GM18508 (cell line): ENCODE data around the gene GGACT.
"Not testable (repeated sequence)": the region's sequence is repeated elsewhere in the genome, so short reads cannot be mapped to it uniquely, and the experiment has no call there.

Experiments
- ATAC-seq: cut with Tn5 transposase; IDR thresholded peaks from one replicate; pipeline ENCODE4 v1.9.1; 2021; ENCODE audit warnings: moderate number of reproducible peaks; ENCODE audit not compliant: insufficient read depth, unreplicated experiment

Gene GGACT

DNA sequence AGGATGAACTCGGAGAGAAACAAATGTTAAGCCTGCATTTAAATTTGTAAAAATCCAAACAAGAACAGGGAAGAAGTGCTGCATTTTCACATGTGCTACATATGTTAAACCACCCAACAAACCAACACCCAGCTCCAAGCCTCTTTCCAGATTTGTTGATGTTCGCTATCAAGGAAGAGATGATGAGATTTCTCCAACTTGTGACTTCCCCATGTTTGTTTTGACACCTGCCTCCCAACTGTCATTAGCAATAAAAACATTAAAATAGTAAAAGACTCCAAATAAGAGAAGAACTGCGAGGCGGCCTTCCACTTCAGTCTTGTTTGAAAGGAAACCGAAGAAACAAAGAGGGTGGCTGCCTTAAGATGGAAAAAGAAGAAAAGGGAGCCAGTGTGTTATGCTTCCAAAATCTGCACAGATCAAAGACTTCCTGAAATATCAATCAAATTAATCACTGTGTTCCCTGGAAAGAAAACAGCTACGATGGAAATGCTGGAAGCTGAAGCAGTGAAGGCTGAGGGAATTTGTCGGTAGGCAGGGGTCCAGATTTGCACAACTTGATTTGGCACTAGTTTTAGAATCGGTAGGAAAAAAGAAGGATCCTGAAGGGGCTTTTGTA lies 14.0 kb upstream of the GGACT start:
- no peak for ATAC-seq

DNA sequence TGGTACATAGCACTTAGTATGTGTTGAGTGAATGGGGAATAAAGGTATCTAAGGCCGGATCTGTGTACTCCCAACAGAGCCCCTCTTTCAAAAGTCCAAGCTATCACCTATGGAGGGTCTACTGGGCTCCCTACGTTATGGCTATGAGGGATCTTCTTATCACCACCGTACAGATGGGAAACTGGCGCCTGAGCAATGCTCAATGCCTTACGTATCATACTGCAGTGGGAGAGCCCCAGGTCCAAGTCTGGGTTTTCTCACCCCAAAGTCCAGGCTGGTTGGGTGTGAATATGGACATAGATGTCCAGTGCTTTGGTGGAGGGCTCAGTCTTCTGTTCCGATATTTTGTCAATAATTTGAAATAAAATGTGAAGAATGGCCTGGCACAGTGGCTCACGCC lies 13.1 kb upstream of the GGACT start:
- ATAC-seq = no peak

DNA sequence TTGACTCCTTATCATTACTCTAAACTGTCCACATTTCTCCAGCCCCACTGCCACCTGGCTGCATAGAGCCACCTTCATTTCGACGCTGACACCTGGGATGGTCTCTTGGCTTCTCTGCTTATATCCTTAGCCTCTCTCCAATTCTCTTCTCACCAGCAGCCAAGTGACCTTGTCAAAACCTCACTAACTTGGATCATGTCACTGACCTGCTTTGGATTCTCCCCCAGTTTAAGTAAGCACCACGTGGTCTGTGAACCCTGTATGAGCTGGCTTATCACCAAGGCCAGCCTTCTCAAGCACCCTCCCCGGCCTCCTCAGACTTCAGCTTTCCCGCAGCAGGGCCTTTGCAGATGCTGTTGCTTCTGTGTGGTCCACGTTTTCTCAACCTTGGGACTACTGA lies 12.3 kb upstream of the GGACT start:
- ATAC-seq = no peak

GRCh38 chr13:100600461-100600860 lies 11.9 kb upstream of the GGACT start:
- no peak for ATAC-seq

- no peak for ATAC-seq
Measured at GRCh38 chr13:100597253-100597652, 8.7 kb upstream of the GGACT start.

DNA sequence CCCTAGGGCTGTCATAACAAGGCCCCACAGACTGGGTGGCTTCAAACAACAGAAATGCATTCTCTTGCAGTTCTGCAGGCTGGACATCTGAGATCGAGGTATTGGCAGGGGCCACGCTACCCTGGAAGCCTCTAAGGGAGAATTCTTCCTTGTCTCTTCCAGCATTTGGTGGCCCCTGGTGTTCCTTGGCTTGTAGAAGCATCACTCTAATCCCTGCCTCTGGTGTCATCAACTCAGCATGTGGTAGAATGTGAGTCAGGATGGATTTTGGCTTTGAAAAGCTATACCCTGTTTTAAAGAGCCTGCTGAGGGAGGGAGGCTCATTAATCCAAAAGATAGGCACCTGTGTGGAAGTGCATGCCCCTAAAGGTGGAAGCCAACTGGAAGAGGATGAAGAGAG lies 7.9 kb upstream of the GGACT start:
- ATAC-seq = no peak

DNA sequence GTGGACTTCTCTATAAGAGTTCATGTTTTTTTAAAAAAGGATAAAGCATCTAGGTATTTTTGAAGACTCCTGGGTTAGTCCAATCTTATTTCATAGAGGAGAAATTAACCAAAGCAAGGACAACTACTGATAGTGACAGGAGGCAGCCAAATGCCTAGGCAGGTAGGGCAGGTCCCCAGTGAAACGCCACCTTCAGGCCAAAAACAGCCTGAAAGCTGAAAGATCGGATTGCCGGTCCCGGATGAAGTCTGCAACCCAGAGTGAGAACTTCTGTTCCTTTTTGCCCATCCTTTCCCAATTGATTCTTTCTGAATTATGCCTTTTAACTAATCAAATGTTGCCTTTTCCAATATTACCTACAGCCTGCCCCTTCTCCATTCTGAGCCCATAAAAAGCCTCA lies 6.1 kb upstream of the GGACT start:
- ATAC-seq = no peak

DNA sequence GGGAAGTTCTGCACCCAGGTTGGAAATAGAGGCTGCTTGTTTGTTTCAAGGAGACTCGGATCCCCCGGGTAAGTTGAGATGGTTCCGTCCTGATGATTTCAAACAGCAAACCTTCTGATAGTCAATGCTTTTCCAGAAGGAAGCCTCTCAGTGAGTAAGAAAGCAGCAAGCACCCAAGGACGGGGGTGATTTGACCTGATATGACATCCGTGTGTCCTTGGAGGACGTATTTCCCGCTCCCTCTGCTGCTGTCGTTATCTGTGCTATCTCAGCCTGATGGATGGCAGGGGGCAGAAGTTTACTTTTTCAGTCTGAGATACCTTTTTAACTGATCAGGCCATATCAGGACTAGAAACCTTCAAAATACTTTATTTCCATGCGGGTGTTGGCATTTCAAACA lies 5.7 kb upstream of the GGACT start:
- ATAC-seq = no peak

- ATAC-seq = no peak
Measured at GRCh38 chr13:100589178-100589725, 663 bp upstream of the GGACT start.

- ATAC-seq = no peak
Measured at GRCh38 chr13:100584896-100585295, 3.7 kb downstream of the GGACT start.

DNA sequence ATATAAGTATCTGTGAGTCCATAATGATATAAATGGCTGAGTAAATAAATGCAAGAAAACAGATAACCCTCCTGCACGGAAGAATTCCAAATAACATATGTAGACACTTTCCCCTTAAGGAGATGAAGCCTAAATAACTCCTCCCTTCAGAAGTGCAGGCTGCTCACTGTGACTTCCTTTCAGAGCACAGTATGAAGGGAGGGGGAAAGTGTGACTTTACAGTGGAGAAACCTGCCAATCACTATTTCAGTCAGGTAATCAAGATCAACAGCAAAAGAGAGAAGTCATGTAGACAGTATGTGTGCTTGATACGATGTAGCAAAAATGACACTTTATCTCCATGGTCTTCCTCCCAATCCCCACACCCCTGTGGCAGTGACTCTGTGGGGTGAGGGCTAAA lies 7.1 kb downstream of the GGACT start:
- no peak for ATAC-seq

- ATAC-seq = no peak
Measured at GRCh38 chr13:100581030-100581429, 7.6 kb downstream of the GGACT start.

DNA sequence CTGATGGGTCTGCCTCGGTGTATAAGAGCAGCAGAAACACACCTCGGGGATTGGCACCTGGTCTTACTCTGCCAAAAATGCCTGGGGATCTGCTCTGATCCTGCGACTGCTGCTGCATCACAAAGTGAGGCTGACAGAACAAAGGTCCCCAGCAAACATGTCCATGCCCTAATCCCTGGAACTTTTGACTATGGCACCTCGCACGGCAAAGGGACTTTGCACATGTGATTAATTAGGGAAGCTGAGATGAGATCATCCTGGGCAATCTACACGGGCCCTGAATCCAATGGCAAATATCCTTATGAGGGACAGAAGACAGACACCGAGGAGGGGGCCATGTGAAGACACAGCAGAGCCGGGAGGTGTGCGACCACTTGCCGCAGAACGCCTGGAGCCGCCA lies 8.5 kb downstream of the GGACT start:
- ATAC-seq = no peak

DNA sequence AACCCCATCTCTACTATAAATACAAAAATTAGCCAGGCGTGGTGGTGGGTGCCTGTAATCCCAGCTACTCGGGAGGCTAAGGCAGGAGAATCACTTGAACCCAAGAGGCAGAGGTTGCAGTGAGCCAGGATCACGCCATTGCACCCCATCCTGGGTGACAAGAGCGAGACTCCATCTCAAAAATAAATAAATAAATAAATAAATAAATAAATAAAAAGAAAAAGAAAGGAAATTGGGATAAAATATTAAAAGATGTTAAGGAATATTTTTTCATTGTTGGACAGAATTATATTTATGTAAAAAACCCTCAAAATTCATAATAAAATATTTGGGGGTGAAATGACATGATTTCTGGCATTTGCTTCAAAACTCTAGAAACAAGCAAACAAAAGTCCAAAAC lies 11.3 kb downstream of the GGACT start:
- ATAC-seq = not testable (repeated sequence)

GRCh38 chr13:100573121-100573520 lies 15.5 kb downstream of the GGACT start:
- peak; percentile 94 for ATAC-seq

GRCh38 chr13:100566543-100566942 lies 22.0 kb downstream of the GGACT start:
- ATAC-seq = no peak

DNA sequence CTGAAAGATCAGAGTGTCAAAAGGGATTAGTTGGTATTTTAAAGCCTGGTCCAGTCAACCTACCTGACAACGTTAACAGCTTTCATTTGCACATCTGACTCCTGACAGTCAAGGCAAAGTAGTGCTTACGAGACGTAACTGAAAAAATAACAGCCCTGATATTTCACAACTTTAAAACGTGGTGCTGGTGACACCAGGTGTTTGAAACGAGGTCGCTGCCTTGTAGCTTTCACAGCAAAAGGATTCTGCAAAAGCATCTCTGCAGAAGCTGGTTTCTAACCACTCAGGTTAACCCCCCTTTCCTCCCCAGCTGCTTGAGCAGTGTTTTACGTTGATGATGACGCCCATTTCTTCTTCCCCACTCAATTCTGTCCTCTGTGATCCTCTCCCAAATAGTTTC lies 23.3 kb downstream of the GGACT start:
- no peak for ATAC-seq

DNA sequence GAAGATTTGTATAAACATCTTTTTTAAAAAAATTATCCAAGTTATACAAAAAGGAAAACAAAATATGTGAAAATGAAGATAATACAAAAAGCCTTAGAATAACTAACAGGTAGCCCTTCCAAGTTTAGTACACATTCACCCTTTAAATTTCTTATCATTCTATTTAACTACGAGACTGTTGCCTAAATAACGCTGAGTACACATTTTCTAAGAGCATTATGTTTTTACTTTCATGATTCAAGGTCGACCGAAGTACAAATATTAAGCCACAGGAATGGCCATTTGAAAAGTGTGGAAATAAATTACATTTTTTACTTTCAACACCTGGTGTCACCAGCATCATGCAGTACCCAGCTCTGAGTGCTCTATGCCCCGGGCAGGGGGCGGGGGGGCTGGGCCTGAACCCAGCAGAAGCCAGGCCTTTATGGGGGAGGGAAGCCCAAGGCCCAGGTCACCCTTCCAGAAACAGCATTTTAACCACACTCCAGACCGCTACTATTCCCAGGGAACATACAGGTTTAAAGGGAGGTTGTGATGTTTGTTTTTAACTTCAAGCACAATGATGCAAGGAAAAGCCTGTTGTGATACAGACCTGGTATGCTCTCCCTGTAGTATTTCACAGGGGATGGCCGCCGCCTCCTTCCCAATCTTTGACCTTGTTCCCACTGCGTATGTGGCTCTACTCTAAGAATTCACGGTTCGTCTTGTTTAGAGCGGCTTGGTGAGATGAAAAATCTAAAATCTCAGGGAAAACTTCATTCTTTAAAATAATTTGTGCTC lies 24.0 kb downstream of the GGACT start:
- ATAC-seq = no peak

GRCh38 chr13:100563779-100564178 lies 24.8 kb downstream of the GGACT start:
- no peak for ATAC-seq

DNA sequence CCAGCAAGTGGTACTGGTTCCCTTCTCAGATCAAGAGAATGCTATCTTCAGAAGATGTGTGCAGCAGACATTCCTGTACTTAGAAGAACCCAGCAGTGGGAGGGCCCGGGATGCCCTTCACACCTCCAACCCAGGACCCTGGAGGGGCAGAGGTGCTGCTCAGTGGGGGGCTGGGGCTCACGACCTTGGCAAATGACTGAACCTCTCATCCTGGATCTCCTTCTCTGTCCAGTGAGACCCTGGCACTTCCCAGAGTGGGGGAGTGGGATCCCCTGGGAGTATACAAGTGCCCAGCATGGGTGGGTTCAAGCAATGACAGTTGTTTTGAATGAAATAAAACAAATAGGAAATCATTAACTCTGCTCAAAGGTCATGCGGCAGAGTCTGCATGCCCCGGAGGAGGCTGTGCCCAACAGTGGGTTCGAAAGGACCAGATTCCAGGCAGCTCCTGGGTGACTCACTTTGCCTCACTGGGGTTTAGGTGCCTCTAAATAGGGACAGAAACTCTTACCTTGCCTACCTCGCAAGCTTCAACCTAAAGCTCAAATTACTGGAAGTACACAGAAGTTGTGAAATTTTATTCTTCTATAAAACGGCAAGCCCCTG lies 26.9 kb downstream of the GGACT start:
- no peak for ATAC-seq

- ATAC-seq = no peak
Measured at GRCh38 chr13:100561158-100561499, 27.5 kb downstream of the GGACT start.
